Calu3 (cell line): Measurements from ENCODE around the gene RBP3. TPM values are rescaled to one million over a fixed set of nuclear protein-coding genes. Genes with fewer than 3 reads are reported as not detected.

Experiments
- BruUV-seq: library from RNA; stranded (reverse); fragments of 400-500 nt; replicated peaks from 2 replicates; lab custom pipeline; 2021; lab: Mats Ljungman, UMichigan
- CTCF ChIA-PET: fragments of 300-600 bp; sonication (Branson Sonifier 250); formaldehyde crosslinking; loops from one replicate; lab custom pipeline; 2022; ENCODE audit warnings: antibody characterized with exemption; lab: Charles Lee
- DNase-seq: peaks from one replicate; pipeline ENCODE4 v3.0.0; 2022
- H3K27ac Mint-ChIP-seq: one replicate; pipeline ENCODE4 v1.8.0; 2022; ENCODE audit warnings: mixed read lengths; ENCODE audit not compliant: unreplicated experiment
- H3K27me3 Mint-ChIP-seq: one replicate; pipeline ENCODE4 v1.8.0; 2022; ENCODE audit warnings: mixed read lengths; ENCODE audit not compliant: unreplicated experiment
- H3K36me3 Mint-ChIP-seq: one replicate; pipeline ENCODE4 v1.8.0; 2022; ENCODE audit warnings: mild to moderate bottlenecking, moderate library complexity, mixed read lengths; ENCODE audit not compliant: insufficient read depth, unreplicated experiment
- H3K4me1 Mint-ChIP-seq: one replicate; pipeline ENCODE4 v1.8.0; 2022; ENCODE audit warnings: mild to moderate bottlenecking, low read depth, mixed read lengths; ENCODE audit not compliant: unreplicated experiment
- H3K4me3 Mint-ChIP-seq: one replicate; pipeline ENCODE4 v1.8.0; 2022; ENCODE audit warnings: mild to moderate bottlenecking, low read depth, moderate library complexity, mixed read lengths; ENCODE audit not compliant: unreplicated experiment
- H3K9me3 Mint-ChIP-seq: one replicate; pipeline ENCODE4 v1.8.0; 2022; ENCODE audit warnings: low read depth, mixed read lengths; ENCODE audit not compliant: unreplicated experiment
- intact Hi-C: fragments of 100-400 bp; cut with micrococcal nuclease; formaldehyde crosslinking; loops from one replicate; pipeline ENCODE4 v1.10.0; 2022; ENCODE audit not compliant: unreplicated experiment
- total RNA-seq: library from RNA; stranded (reverse); gene quantifications from 2 replicates; pipeline ENCODE4 v1.2.3, GENCODE V29; 2022
- TF ChIP-seq, protein P1 (sequence below): fragments of 200-600 bp; IDR thresholded peaks from one replicate; pipeline ENCODE4 v1.8.0; 2022; ENCODE audit warnings: antibody characterized with exemption; ENCODE audit not compliant: unreplicated experiment

Gene RBP3
- total RNA-seq, 1 experiment from 2014 or later, result not detected

DNA sequence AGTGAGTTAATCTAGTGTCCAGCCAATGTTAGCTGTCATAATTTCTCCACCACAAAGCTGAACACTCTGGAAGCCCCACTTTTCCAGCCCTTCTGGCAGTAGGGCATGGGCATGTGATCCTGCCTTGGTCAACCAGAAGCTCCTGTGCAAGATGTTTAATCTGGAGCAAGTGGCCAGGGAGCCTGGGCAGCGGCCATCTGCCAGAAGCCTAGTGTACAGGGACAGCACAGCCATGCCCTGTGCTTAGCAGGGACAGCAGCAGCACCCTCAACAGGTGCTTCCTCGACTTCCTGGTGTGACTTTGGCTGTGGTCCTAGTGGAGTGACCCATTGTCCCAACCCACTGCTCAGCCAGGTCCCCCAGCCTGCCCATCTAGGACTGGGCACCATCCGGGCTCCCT is 10.3 kb downstream of the RBP3 start:
- H3K36me3 Mint-ChIP-seq, result no peaks in the 10 kb centered on the region
- no peak for DNase-seq
- CTCF ChIA-PET, result interaction anchor here (1.0 kb wide), 1 partner anchor 13 kb away, joined by 3 read pairs; no protein-coding TSS in a partner anchor
- no peaks in the 10 kb centered on the region for H3K9me3 Mint-ChIP-seq
- peaks cover 8% of the 10 kb centered on the region for H3K4me1 Mint-ChIP-seq
- no peak overlapping the region for H3K4me3 Mint-ChIP-seq
- BruUV-seq, result no TSS peak
- H3K27ac Mint-ChIP-seq, result no peak overlapping the region
- TF ChIP-seq, protein P1, sequence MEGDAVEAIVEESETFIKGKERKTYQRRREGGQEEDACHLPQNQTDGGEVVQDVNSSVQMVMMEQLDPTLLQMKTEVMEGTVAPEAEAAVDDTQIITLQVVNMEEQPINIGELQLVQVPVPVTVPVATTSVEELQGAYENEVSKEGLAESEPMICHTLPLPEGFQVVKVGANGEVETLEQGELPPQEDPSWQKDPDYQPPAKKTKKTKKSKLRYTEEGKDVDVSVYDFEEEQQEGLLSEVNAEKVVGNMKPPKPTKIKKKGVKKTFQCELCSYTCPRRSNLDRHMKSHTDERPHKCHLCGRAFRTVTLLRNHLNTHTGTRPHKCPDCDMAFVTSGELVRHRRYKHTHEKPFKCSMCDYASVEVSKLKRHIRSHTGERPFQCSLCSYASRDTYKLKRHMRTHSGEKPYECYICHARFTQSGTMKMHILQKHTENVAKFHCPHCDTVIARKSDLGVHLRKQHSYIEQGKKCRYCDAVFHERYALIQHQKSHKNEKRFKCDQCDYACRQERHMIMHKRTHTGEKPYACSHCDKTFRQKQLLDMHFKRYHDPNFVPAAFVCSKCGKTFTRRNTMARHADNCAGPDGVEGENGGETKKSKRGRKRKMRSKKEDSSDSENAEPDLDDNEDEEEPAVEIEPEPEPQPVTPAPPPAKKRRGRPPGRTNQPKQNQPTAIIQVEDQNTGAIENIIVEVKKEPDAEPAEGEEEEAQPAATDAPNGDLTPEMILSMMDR, result no peak
- intact Hi-C loops, result no loop called here
- H3K27me3 Mint-ChIP-seq, result no peaks in the 10 kb centered on the region

DNA sequence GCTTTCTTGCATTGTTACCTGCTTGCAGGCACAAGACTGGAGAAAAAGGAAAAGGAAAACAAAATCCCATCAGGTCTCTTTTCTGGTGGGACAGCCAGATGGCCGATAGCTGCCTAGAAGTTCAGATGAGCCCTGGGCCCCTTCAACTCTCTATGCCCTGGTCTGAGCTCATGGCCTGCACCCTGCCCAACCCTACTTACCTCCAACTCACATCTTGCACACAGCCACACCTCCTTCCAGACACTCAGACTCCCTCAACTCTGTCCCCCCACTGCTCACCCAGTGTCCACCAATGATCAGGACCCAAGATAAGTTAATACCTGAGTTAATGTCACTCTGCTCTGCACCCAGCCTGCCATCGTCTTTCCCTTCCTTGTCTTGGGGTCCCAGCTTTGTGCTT is 10.9 kb downstream of the RBP3 start:
- no peak overlapping the region for H3K27ac Mint-ChIP-seq
- H3K4me3 Mint-ChIP-seq, result no peak overlapping the region
- DNase-seq, result no peak
- TF ChIP-seq, protein P1, result no peak
- no peaks in the 10 kb centered on the region for H3K9me3 Mint-ChIP-seq
- H3K36me3 Mint-ChIP-seq, result no peaks in the 10 kb centered on the region
- peaks cover 12% of the 10 kb centered on the region for H3K4me1 Mint-ChIP-seq
- CTCF ChIA-PET, result interaction anchor here (1.0 kb wide), 1 partner anchor 12 kb away, joined by 3 read pairs; no protein-coding TSS in a partner anchor
- intact Hi-C loops, result no loop called here
- no TSS peak for BruUV-seq
- no peaks in the 10 kb centered on the region for H3K27me3 Mint-ChIP-seq

DNA sequence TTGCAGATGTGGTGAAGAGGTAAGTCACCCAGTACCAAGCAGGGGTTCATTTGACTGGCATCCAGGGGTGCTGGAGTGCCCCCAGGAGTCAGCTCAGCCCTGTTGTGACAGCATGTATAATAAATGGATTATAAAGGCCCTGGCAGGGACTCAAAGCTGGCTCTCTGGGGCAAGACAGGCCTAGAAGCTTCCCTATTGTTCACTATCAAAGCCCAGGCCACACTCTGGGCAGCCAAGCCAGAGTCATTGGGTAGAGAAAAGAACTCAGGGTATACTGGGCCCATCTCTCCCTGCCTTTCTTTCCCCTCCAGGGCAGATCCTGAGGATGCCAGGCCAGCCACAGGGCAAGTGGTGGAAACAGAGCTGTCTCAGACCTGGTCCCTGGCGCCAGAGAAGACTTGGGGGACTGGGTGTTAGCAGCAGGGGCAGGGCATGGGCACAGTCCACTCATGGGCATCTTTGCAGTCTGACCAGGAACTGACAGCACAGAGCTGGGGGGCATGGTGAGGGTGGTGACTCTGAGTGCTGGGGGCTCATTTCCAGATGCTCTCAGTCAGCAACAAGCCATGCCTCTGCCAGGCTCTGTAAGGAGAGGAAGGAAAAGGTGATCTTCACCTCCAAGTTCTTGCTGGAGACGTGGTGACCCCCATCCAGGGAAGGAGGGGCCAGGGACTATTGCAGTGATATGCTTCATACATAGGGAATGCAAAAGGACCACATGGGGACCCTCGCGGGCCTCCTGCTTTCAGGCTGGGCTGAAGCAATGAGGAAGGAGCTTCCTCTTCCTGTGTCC is 11.7 kb downstream of the RBP3 start:
- Mint-ChIP-seq H3K27me3 (no peaks in the 10 kb centered on the region), H3K9me3 (no peaks in the 10 kb centered on the region), H3K36me3 (no peaks in the 10 kb centered on the region), H3K27ac (no peak overlapping the region), H3K4me3 (no peak overlapping the region), H3K4me1 (peaks cover 14% of the 10 kb centered on the region)
- no TSS peak for BruUV-seq
- CTCF ChIA-PET, result no interaction called here
- DNase-seq, result no peak
- intact Hi-C loops, result no loop called here
- TF ChIP-seq, protein P1, result no peak

DNA sequence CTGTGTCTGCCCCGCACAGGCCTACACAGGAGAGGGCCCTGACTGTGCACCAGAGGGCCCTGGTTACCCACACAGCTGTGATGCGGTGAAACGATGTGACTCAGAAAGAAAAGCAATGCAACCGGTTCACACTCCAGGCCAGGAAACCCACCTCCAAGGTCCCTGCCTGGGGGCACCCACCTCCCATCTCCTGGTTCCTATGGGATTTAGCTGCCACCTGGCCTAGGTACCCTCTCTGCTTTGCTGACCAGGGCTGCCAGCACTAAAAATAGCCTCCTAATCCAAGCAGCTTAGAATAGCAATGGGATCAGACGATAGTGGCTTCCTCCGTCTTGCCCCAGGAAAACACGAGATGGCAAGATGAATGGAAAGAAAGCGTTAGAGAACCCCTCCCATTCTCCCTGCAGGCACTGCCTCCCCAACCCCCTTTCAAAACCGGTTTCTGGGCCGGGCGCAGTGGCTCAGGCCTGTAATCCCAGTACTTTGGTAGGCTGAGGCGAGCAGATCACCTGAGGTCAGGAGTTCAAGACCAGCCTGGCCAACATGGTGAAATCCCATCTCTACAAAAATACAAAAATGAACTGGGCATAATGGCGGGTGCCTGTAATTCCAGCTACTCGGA is 12.4 kb downstream of the RBP3 start:
- BruUV-seq, result no TSS peak
- no peaks in the 10 kb centered on the region for H3K36me3 Mint-ChIP-seq
- H3K4me3 Mint-ChIP-seq, result no peak overlapping the region
- H3K27ac Mint-ChIP-seq, result no peak overlapping the region
- TF ChIP-seq, protein P1, result no peak
- no peak for DNase-seq
- CTCF ChIA-PET, result no interaction called here
- peaks cover 14% of the 10 kb centered on the region for H3K4me1 Mint-ChIP-seq
- H3K27me3 Mint-ChIP-seq, result no peaks in the 10 kb centered on the region
- intact Hi-C loops, result no loop called here
- no peaks in the 10 kb centered on the region for H3K9me3 Mint-ChIP-seq
